CD8-positive, alpha-beta memory T cell (primary cell): ENCODE measurements around the gene KRTAP10-7. TPM values are rescaled to one million over a fixed set of nuclear protein-coding genes. Genes with fewer than 3 reads are reported as not detected.
"Not testable (repeated sequence)": the region's sequence is repeated elsewhere in the genome, so short reads cannot be mapped to it uniquely, and the experiment has no call there.

ENCODE experiments used
- CTCF ChIA-PET: fragments of 350-600 bp; sonication (Branson Sonifier 250); formaldehyde crosslinking; loops from one replicate; lab custom pipeline; 2021; ENCODE audit warnings: antibody characterized with exemption; lab: Charles Lee
- POLR2A ChIA-PET: fragments of 350-600 bp; sonication (Branson Sonifier 250); formaldehyde crosslinking; loops from one replicate; lab custom pipeline; 2021; ENCODE audit warnings: antibody characterized with exemption; lab: Charles Lee
- DNase-seq, 5 donors: peaks; one replicate each; pipeline versions ENCODE4 v3.0.0 to v3.0.0-alpha.2; 2020 to 2022; ENCODE audit warnings: mixed read lengths in 1 of 5
- H3K27ac ChIP-seq: one replicate; pipeline ENCODE4 v1.7.0; 2013; ENCODE audit warnings: low read depth, mild to moderate bottlenecking, low read length, moderate library complexity
- H3K27me3 ChIP-seq: 2 replicates; pipeline ENCODE4 v1.7.0; 2013; ENCODE audit warnings: low read length, mild to moderate bottlenecking; ENCODE audit not compliant: insufficient read depth, poor library complexity, severe bottlenecking
- H3K36me3 ChIP-seq: 2 replicates; pipeline ENCODE4 v1.7.0; 2013; ENCODE audit warnings: mild to moderate bottlenecking, low read length, moderate library complexity; ENCODE audit not compliant: insufficient read depth
- H3K4me1 ChIP-seq: 2 replicates; pipeline ENCODE4 v1.7.0; 2013; ENCODE audit warnings: mild to moderate bottlenecking, low read length, moderate library complexity; ENCODE audit not compliant: insufficient read depth
- H3K4me3 ChIP-seq: 2 replicates; pipeline ENCODE4 v1.7.0; 2013; ENCODE audit warnings: mild to moderate bottlenecking, low read length
- H3K9me3 ChIP-seq: 2 replicates; pipeline ENCODE4 v1.7.0; 2013; ENCODE audit warnings: mild to moderate bottlenecking, low read length
- H3K27ac Mint-ChIP-seq, 8 donors: one replicate each; pipeline ENCODE4 v1.8.0; 2020 to 2021; ENCODE audit warnings: mixed read lengths in 8 of 8, mild to moderate bottlenecking in 6 of 8, inconsistent platforms in 3 of 8, moderate library complexity in 3 of 8
- H3K27me3 Mint-ChIP-seq, 2 donors: one replicate each; pipeline ENCODE4 v1.8.0; 2020 to 2021; ENCODE audit warnings: mixed read lengths in 2 of 2, mild to moderate bottlenecking in 1 of 2, moderate library complexity in 1 of 2
- H3K36me3 Mint-ChIP-seq, 3 donors: one replicate each; pipeline ENCODE4 v1.8.0; 2020 to 2021; ENCODE audit warnings: mixed read lengths in 3 of 3, inconsistent platforms in 1 of 3, mild to moderate bottlenecking in 1 of 3
- H3K4me1 Mint-ChIP-seq, 3 donors: one replicate each; pipeline ENCODE4 v1.8.0; 2020 to 2021; ENCODE audit warnings: mixed read lengths in 3 of 3, inconsistent platforms in 1 of 3, mild to moderate bottlenecking in 1 of 3
- H3K4me3 Mint-ChIP-seq, 7 donors: one replicate each; pipeline ENCODE4 v1.8.0; 2020 to 2021; ENCODE audit warnings: mixed read lengths in 7 of 7, mild to moderate bottlenecking in 6 of 7, moderate library complexity in 4 of 7, inconsistent platforms in 2 of 7
- H3K9me3 Mint-ChIP-seq, 5 donors: one replicate each; pipeline ENCODE4 v1.8.0; 2020 to 2022; ENCODE audit warnings: mixed read lengths in 5 of 5, mild to moderate bottlenecking in 3 of 5, moderate library complexity in 2 of 5, inconsistent platforms in 1 of 5
- polyA plus RNA-seq: library from polyadenylated mRNA; unstranded; fragments of 300-500 nt; fragmentation: Illumina TruSeq; gene quantifications from one replicate; pipeline ENCODE4 v1.2.3, GENCODE V29; 2021
- total RNA-seq, 2 experiments: library from RNA; stranded (reverse); gene quantifications; one replicate each; pipeline ENCODE4 v1.2.3, GENCODE V29; 2021

The KRTAP10-7 gene
- total and polyA plus RNA-seq, 3 experiments from 2014 or later, result not detected

DNA sequence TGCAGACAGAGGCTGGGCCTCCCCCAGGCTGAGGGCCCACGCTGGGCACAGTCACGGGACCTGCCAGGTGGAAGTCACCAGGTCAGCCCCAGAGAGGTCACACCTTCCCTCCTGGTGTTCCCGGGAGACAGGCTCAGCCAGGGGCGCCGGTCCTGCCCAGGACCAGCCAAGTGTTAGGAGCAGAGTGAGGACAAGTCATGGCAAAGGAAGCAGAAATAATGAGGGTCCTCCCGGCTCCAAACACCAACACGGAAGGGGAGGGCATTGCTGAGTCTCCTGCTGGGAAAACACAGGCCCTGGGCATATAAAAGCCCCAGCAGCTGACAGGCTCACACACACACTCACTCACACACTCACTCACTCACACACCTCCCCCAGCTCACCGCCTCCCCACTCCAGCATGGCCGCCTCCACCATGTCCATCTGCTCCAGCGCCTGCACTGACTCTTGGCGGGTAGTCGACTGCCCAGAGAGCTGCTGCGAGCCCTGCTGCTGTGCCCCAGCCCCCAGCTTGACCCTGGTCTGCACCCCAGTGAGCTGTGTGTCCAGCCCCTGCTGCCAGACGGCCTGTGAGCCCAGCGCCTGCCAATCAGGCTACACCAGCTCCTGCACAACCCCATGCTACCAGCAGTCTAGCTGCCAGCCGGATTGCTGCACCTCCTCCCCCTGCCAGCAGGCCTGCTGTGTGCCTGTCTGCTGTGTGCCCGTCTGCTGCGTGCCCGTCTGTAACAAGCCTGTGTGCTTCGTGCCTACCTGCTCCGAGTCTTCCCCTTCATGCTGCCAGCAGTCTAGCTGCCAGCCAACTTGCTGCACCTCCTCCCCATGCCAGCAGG, 36.8 kb downstream of the KRTAP10-7 start, which contains the start of gene KRTAP10-10:
TSS of gene KRTAP10-10 (plus strand) at position 339 of the 833 bp plus-strand sequence. CDS start at position 401, 62 bp downstream.
- Mint-ChIP-seq H3K9me3 (peaks cover 11 to 20% (median 18%) of the 10 kb centered on the region in 5 donors), H3K27me3 (peaks cover 2 to 17% of the 10 kb centered on the region in 2 donors), H3K36me3 (peaks cover 0 to 19% (median 0%) of the 10 kb centered on the region in 3 donors), H3K4me1 (no peaks in the 10 kb centered on the region), H3K27ac (peak within 1 kb of the TSS in 2 of 8 donors; percentile 72 to 90), H3K4me3 (no peak within 1 kb of the TSS)
- Histone ChIP-seq H3K4me1 (no peaks in the 10 kb centered on the region), H3K4me3 (no peak within 1 kb of the TSS), H3K27me3 (no peaks in the 10 kb centered on the region), H3K36me3 (no peaks in the 10 kb centered on the region), H3K27ac (no peak within 1 kb of the TSS), H3K9me3 (no peaks in the 10 kb centered on the region)
- no peak for DNase-seq
- ChIA-PET POLR2A (no interaction called here), CTCF (interaction anchor here (1.5 kb wide), 1 partner anchor 18 kb away, joined by 3 read pairs; no protein-coding TSS in a partner anchor)

GRCh38 chr21:44637851-44638348, 37.5 kb downstream of the KRTAP10-7 start:
- H3K9me3 ChIP-seq, DNase-seq, H3K36me3 ChIP-seq, H3K4me3 Mint-ChIP-seq, POLR2A ChIA-PET, H3K4me3 ChIP-seq, H3K27ac ChIP-seq, H3K4me1 ChIP-seq, H3K4me1 Mint-ChIP-seq, H3K27me3 ChIP-seq: not testable (repeated sequence)
- CTCF ChIA-PET, result interaction anchor here (1.5 kb wide), 1 partner anchor 18 kb away, joined by 3 read pairs; no protein-coding TSS in a partner anchor
- Mint-ChIP-seq H3K9me3 (peaks cover 7 to 16% (median 16%) of the 10 kb centered on the region in 5 donors), H3K27me3 (peaks cover 2 to 17% of the 10 kb centered on the region in 2 donors), H3K27ac (peak overlapping the region in 2 of 8 donors; percentile 72 to 90), H3K36me3 (peaks cover 0 to 18% (median 0%) of the 10 kb centered on the region in 3 donors)

DNA sequence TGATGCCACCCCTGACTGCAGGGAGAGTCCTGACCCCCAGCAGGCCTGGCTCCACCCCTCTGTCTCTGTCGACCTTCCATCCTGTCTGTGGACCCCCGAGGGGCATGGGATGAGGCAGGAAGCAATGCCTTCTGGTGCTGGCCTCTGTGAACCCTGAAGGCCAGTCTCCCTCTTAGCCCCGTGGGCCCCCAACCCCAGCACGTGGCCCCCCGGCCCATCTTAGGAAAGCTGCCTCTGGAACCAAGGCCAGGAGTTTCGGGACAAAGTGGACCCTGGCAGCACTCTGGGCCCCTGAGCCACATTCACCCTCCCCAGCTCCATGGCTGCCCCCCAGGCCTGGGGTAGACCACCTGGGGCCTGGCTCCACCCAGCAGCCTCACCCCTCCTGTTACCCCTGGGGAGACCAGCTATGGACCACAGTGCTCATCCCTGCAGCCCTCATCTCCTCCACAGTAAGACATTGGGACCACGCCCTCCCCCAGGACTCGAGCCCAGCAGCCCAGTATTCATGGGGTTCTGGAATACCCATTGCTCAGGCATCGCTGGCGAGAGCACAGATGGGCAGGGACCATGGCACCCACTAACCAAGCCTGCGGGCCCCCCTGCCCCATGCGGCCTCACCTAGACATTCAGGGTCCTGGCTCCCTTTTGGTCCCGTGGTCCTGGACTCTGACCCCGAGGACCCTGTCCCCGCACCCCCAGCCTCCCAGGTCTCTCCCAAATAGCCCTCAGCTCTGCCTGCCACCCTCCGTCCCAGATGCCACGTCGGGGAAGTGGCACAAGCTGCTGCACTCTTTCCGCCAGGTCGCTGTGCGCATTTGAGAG, 38.3 kb downstream of the KRTAP10-7 start:
- H3K9me3 ChIP-seq, H3K4me1 ChIP-seq, H3K27ac ChIP-seq, H3K4me3 ChIP-seq, H3K27ac Mint-ChIP-seq, H3K4me3 Mint-ChIP-seq, H3K27me3 ChIP-seq, H3K4me1 Mint-ChIP-seq, H3K36me3 ChIP-seq, POLR2A ChIA-PET, DNase-seq: not testable (repeated sequence)
- peaks cover 2 to 17% of the 10 kb centered on the region in 2 donors for H3K27me3 Mint-ChIP-seq
- peaks cover 0 to 20% (median 1%) of the 10 kb centered on the region in 3 donors for H3K36me3 Mint-ChIP-seq
- H3K9me3 Mint-ChIP-seq, result peaks cover 10 to 17% (median 16%) of the 10 kb centered on the region in 5 donors
- CTCF ChIA-PET, result interaction anchor here (1.5 kb wide), 1 partner anchor 19 kb away, joined by 3 read pairs; no protein-coding TSS in a partner anchor

- Histone ChIP-seq H3K36me3 (no peaks in the 10 kb centered on the region), H3K4me3 (no peak overlapping the region), H3K4me1 (no peaks in the 10 kb centered on the region), H3K9me3 (no peaks in the 10 kb centered on the region), H3K27ac (no peak overlapping the region), H3K27me3 (no peaks in the 10 kb centered on the region)
- no peaks in the 10 kb centered on the region for H3K4me1 Mint-ChIP-seq
- peaks cover 0 to 24% (median 1%) of the 10 kb centered on the region in 3 donors for H3K36me3 Mint-ChIP-seq
- POLR2A ChIA-PET, result no interaction called here
- H3K27ac Mint-ChIP-seq, result no peak overlapping the region
- CTCF ChIA-PET, result no interaction called here
- no peak overlapping the region for H3K4me3 Mint-ChIP-seq
- no peak for DNase-seq
- peaks cover 2 to 17% of the 10 kb centered on the region in 2 donors for H3K27me3 Mint-ChIP-seq
- H3K9me3 Mint-ChIP-seq, result peaks cover 15 to 23% (median 21%) of the 10 kb centered on the region in 5 donors
Observed at GRCh38 chr21:44639331-44639655, 38.9 kb downstream of the KRTAP10-7 start.

DNA sequence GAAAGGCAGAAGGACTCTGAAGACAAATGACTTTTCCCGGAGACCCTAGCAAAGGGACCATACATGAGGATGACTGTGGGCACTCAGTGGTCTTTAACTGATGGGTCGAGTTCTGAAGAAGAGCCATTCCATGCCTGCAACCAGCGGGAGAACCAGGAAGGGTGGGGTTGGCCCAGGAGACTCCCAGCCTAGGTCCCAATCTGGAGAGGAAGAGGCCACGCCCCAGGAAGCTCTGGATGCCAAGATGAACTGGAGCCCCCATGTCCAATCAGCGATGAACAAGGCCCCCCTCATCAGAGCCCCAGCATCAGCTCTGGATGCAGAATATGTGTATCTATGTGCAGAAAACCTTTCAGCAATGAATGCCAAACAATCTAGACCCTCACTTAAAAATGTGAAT, 40.4 kb downstream of the KRTAP10-7 start:
- CTCF ChIA-PET, result no interaction called here
- no peaks in the 10 kb centered on the region for H3K4me1 Mint-ChIP-seq
- H3K36me3 ChIP-seq, result no peaks in the 10 kb centered on the region
- H3K4me1 ChIP-seq, result no peaks in the 10 kb centered on the region
- H3K9me3 ChIP-seq, result no peaks in the 10 kb centered on the region
- H3K4me3 ChIP-seq, result no peak overlapping the region
- no peak overlapping the region for H3K27ac ChIP-seq
- no peak overlapping the region for H3K27ac Mint-ChIP-seq
- peaks cover 1 to 31% (median 5%) of the 10 kb centered on the region in 3 donors for H3K36me3 Mint-ChIP-seq
- POLR2A ChIA-PET, result no interaction called here
- H3K4me3 Mint-ChIP-seq, result no peak overlapping the region
- no peak for DNase-seq
- H3K9me3 Mint-ChIP-seq, result peaks cover 24 to 34% (median 32%) of the 10 kb centered on the region in 5 donors
- H3K27me3 ChIP-seq, result no peaks in the 10 kb centered on the region
- peaks cover 2 to 17% of the 10 kb centered on the region in 2 donors for H3K27me3 Mint-ChIP-seq

DNA sequence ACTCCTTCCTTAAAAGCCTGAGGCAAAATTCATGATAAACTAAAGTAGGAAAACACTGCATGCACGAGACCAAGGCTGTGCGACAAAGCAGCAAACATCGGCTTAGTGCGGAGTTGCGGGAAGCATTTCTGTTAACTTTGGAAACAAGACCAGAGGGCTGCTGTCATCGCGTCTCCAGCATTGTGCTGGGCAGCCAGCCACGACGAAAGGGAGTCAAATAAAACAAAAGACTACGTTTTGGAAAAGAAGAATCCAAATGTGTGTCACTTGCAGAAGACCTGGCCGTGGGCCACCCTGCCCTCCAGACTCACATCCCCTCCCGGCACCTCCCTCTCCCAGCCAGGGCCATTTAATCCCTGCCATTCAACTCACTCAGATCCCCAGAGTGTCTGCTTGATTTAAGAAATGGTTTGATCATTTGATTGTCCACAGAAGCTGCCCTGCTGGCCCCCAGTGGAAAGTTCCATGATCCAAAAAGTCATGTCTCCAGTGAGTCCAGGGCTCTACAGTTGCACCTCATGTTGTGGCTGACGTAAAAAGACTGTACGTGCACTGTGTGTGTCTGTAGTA, 43.4 kb downstream of the KRTAP10-7 start:
- no peaks in the 10 kb centered on the region for H3K9me3 ChIP-seq
- no peak overlapping the region for H3K27ac Mint-ChIP-seq
- H3K4me1 ChIP-seq, result no peaks in the 10 kb centered on the region
- H3K4me1 Mint-ChIP-seq, result peaks cover 0 to 6% (median 5%) of the 10 kb centered on the region in 3 donors
- POLR2A ChIA-PET, result interaction anchor here (1.1 kb wide), 1 partner anchor 14 kb away, joined by 3 read pairs; the partner anchor contains the start of gene KRTAP12-3
- H3K36me3 ChIP-seq, result no peaks in the 10 kb centered on the region
- peaks cover 1 to 31% (median 5%) of the 10 kb centered on the region in 3 donors for H3K36me3 Mint-ChIP-seq
- peaks cover 24 to 38% (median 32%) of the 10 kb centered on the region in 5 donors for H3K9me3 Mint-ChIP-seq
- no peak overlapping the region for H3K4me3 ChIP-seq
- CTCF ChIA-PET, result no interaction called here
- H3K4me3 Mint-ChIP-seq, result no peak overlapping the region
- no peaks in the 10 kb centered on the region for H3K27me3 ChIP-seq
- DNase-seq, result no peak
- H3K27me3 Mint-ChIP-seq, result peaks cover 2 to 17% of the 10 kb centered on the region in 2 donors
- H3K27ac ChIP-seq, result no peak overlapping the region

DNA sequence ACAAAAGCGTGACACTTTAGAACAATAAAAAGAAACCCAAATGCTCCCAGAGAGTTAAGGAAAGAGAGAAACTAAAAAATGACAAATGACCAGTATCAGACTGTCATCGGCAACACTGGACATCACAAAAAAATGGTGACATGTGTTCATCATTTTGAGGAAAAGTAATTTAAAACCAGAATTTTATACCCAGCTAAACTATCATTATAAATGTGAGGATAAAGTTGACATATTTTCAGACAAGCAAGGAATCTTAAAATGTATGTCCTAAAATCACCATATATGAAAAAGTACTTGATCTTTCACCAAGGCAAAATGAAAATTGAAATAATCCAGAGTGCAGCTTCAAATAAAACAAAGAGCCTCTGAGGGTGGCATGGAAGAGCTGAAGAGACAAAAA, 44.5 kb downstream of the KRTAP10-7 start:
- peaks cover 2 to 15% of the 10 kb centered on the region in 2 donors for H3K27me3 Mint-ChIP-seq
- H3K4me3 Mint-ChIP-seq, result no peak overlapping the region
- H3K4me1 Mint-ChIP-seq, result peaks cover 0 to 6% (median 5%) of the 10 kb centered on the region in 3 donors
- H3K36me3 Mint-ChIP-seq, result peaks cover 1 to 29% (median 5%) of the 10 kb centered on the region in 3 donors
- ChIA-PET CTCF (interaction anchor here (0.8 kb wide), 1 partner anchor 15 kb away, joined by 3 read pairs; no protein-coding TSS in a partner anchor), POLR2A (interaction anchor here (1.1 kb wide), 1 partner anchor 12 kb away, joined by 3 read pairs; the partner anchor contains the start of gene KRTAP12-3)
- H3K36me3 ChIP-seq, result no peaks in the 10 kb centered on the region
- H3K9me3 Mint-ChIP-seq, result peaks cover 22 to 38% (median 32%) of the 10 kb centered on the region in 5 donors
- H3K4me1 ChIP-seq, result no peaks in the 10 kb centered on the region
- no peak overlapping the region for H3K4me3 ChIP-seq
- DNase-seq, result no peak
- no peaks in the 10 kb centered on the region for H3K9me3 ChIP-seq
- no peak overlapping the region for H3K27ac ChIP-seq
- H3K27ac Mint-ChIP-seq, result peak overlapping the region in 1 of 8 donors; percentile 9
- no peaks in the 10 kb centered on the region for H3K27me3 ChIP-seq
